ENCODE measurements around the gene DCLK3.

DCLK3 gene

DNA sequence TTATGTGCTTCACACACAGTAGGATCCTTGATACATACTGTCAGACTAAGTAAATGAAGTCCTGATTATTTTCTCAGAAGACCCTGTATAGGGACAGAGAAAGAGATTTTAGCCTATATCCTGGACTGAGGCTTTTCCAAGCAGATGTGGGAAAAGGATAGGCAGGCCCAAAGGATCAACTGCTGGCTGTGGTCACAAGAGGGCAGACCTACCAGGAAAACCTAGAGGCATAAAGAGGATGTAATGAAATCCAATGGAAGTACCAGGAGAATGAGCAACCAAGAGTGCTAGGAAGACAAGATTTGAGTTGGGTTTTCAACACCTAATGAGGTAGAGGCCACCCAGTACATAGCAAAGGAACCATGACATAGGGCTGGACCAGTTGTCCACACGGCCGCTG is 23.1 kb downstream of the DCLK3 start:
- no peak for TF ChIP-seq RARB (CRISPR knock-in tag; IDR thresholded peaks at IDR 0.05)
- no peak for TF ChIP-seq TCF4 (CRISPR knock-in tag; IDR thresholded peaks at IDR 0.05; ENCODE audit: borderline replicate concordance)
- no peak for TF ChIP-seq ZNF70 (CRISPR knock-in tag; IDR thresholded peaks at IDR 0.05)
- no peak for TF ChIP-seq ZFP3 (CRISPR knock-in tag; IDR thresholded peaks at IDR 0.05)
- TF ChIP-seq, protein P1, sequence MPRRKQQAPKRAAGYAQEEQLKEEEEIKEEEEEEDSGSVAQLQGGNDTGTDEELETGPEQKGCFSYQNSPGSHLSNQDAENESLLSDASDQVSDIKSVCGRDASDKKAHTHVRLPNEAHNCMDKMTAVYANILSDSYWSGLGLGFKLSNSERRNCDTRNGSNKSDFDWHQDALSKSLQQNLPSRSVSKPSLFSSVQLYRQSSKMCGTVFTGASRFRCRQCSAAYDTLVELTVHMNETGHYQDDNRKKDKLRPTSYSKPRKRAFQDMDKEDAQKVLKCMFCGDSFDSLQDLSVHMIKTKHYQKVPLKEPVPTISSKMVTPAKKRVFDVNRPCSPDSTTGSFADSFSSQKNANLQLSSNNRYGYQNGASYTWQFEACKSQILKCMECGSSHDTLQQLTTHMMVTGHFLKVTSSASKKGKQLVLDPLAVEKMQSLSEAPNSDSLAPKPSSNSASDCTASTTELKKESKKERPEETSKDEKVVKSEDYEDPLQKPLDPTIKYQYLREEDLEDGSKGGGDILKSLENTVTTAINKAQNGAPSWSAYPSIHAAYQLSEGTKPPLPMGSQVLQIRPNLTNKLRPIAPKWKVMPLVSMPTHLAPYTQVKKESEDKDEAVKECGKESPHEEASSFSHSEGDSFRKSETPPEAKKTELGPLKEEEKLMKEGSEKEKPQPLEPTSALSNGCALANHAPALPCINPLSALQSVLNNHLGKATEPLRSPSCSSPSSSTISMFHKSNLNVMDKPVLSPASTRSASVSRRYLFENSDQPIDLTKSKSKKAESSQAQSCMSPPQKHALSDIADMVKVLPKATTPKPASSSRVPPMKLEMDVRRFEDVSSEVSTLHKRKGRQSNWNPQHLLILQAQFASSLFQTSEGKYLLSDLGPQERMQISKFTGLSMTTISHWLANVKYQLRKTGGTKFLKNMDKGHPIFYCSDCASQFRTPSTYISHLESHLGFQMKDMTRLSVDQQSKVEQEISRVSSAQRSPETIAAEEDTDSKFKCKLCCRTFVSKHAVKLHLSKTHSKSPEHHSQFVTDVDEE (CRISPR knock-in tag; IDR thresholded peaks at IDR 0.05), result no peak
- no peak for TF ChIP-seq ISL1 (CRISPR knock-in tag; IDR thresholded peaks at IDR 0.05)
- no peak for TF ChIP-seq TOX (CRISPR knock-in tag; IDR thresholded peaks at IDR 0.05; ENCODE audit: borderline replicate concordance)
- TF ChIP-seq ZNF8 (CRISPR knock-in tag; IDR thresholded peaks at IDR 0.05), result no peak
- ATAC-seq, result 0 out of 3 replicates have a peak, but pooled peaks have one; percentile 30

DNA sequence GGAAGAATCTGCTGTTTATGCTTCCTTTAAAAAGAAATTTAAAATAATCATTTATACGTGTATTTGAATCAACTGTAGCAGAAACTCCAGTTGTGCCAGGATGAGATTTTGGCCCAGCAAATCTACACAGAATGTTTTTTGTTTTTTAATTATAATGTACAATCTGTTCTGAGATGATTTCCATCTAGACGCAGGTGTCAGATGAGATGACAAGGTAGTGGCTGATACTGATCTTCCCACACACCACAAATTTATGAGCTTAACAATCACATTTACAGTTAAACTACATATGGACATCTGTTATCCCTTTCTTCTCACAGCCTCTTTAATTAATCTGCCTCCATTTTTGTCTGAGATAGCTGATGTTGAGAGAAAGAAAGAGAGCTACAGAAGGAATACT is 23.6 kb downstream of the DCLK3 start:
- TF ChIP-seq, protein P2, sequence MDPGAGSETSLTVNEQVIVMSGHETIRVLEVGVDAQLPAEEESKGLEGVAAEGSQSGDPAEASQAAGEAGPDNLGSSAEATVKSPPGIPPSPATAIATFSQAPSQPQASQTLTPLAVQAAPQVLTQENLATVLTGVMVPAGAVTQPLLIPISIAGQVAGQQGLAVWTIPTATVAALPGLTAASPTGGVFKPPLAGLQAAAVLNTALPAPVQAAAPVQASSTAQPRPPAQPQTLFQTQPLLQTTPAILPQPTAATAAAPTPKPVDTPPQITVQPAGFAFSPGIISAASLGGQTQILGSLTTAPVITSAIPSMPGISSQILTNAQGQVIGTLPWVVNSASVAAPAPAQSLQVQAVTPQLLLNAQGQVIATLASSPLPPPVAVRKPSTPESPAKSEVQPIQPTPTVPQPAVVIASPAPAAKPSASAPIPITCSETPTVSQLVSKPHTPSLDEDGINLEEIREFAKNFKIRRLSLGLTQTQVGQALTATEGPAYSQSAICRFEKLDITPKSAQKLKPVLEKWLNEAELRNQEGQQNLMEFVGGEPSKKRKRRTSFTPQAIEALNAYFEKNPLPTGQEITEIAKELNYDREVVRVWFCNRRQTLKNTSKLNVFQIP (CRISPR knock-in tag; IDR thresholded peaks at IDR 0.05; ENCODE audit: borderline replicate concordance, low read depth), result no peak
- TF ChIP-seq RARB (CRISPR knock-in tag; IDR thresholded peaks at IDR 0.05), result no peak
- TF ChIP-seq ARNTL (CRISPR knock-in tag; IDR thresholded peaks at IDR 0.05; ENCODE audit: borderline replicate concordance, low read depth), result no peak
- TF ChIP-seq ZFP3 (CRISPR knock-in tag; IDR thresholded peaks at IDR 0.05), result no peak
- TF ChIP-seq TOX (CRISPR knock-in tag; IDR thresholded peaks at IDR 0.05; ENCODE audit: borderline replicate concordance), result no peak
- TF ChIP-seq OSR1 (CRISPR knock-in tag; IDR thresholded peaks at IDR 0.05), result no peak
- no peak for TF ChIP-seq ZNF70 (CRISPR knock-in tag; IDR thresholded peaks at IDR 0.05)
- no peak for TF ChIP-seq TCF4 (CRISPR knock-in tag; IDR thresholded peaks at IDR 0.05; ENCODE audit: borderline replicate concordance)
- TF ChIP-seq, protein P1 (CRISPR knock-in tag; IDR thresholded peaks at IDR 0.05), result no peak
- no peak for TF ChIP-seq BACH2 (CRISPR knock-in tag; IDR thresholded peaks at IDR 0.05; ENCODE audit: borderline replicate concordance)
- no peak for TF ChIP-seq ISL1 (CRISPR knock-in tag; IDR thresholded peaks at IDR 0.05)
- TF ChIP-seq GLIS3 (CRISPR knock-in tag; IDR thresholded peaks at IDR 0.05), result no peak
- TF ChIP-seq SNAI2 (CRISPR knock-in tag; IDR thresholded peaks at IDR 0.05), result no peak
- no peak for TF ChIP-seq PPARA (CRISPR knock-in tag; IDR thresholded peaks at IDR 0.05; ENCODE audit: borderline replicate concordance)
- TF ChIP-seq ESRRG (CRISPR knock-in tag; IDR thresholded peaks at IDR 0.05), result no peak
- no peak for ATAC-seq

DNA sequence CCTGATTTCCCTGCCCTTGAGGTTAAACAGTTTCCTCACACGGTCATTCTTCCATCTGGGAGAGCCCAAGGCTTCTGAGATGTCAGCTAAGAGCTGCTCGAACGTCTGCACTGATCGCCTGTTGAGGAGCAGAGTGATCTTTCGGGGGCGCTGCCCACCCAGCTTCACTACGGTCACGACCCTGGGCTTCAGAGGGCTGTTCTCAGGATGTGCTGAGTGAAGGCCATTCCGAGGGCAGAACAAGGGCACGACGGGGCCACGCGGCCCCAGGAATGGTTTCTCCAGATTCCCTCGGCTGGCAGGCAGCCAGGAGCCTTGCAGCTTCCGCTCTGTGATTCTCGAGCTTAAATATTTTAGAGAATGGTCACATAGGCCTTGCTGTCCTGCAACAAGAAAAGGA is 25.7 kb downstream of the DCLK3 start:
- ATAC-seq, result no peak
- no peak for TF ChIP-seq TCF4 (CRISPR knock-in tag; IDR thresholded peaks at IDR 0.05; ENCODE audit: borderline replicate concordance)
- TF ChIP-seq, protein P3, sequence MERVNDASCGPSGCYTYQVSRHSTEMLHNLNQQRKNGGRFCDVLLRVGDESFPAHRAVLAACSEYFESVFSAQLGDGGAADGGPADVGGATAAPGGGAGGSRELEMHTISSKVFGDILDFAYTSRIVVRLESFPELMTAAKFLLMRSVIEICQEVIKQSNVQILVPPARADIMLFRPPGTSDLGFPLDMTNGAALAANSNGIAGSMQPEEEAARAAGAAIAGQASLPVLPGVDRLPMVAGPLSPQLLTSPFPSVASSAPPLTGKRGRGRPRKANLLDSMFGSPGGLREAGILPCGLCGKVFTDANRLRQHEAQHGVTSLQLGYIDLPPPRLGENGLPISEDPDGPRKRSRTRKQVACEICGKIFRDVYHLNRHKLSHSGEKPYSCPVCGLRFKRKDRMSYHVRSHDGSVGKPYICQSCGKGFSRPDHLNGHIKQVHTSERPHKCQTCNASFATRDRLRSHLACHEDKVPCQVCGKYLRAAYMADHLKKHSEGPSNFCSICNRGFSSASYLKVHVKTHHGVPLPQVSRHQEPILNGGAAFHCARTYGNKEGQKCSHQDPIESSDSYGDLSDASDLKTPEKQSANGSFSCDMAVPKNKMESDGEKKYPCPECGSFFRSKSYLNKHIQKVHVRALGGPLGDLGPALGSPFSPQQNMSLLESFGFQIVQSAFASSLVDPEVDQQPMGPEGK (CRISPR knock-in tag; IDR thresholded peaks at IDR 0.05; ENCODE audit: borderline replicate concordance), result no peak
- TF ChIP-seq ARNTL (CRISPR knock-in tag; IDR thresholded peaks at IDR 0.05; ENCODE audit: borderline replicate concordance, low read depth), result no peak
- TF ChIP-seq OSR1 (CRISPR knock-in tag; IDR thresholded peaks at IDR 0.05), result no peak
- TF ChIP-seq, protein P4, sequence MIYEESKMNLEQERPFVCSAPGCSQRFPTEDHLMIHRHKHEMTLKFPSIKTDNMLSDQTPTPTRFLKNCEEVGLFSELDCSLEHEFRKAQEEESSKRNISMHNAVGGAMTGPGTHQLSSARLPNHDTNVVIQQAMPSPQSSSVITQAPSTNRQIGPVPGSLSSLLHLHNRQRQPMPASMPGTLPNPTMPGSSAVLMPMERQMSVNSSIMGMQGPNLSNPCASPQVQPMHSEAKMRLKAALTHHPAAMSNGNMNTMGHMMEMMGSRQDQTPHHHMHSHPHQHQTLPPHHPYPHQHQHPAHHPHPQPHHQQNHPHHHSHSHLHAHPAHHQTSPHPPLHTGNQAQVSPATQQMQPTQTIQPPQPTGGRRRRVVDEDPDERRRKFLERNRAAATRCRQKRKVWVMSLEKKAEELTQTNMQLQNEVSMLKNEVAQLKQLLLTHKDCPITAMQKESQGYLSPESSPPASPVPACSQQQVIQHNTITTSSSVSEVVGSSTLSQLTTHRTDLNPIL (CRISPR knock-in tag; IDR thresholded peaks at IDR 0.05; ENCODE audit: low read depth), result no peak
- no peak for TF ChIP-seq ZFP30 (CRISPR knock-in tag; IDR thresholded peaks at IDR 0.05)
